PC-3 (cell line): ENCODE results near the gene IGFBP3. TPM values are rescaled to one million over a fixed set of nuclear protein-coding genes. Genes with fewer than 3 reads are reported as not detected.

Experiments
- ATAC-seq: fragments of 200-7000 bp; cut with Tn5 transposase; 2 replicates; pipeline ENCODE4 v1.9.1; 2020; ENCODE audit warnings: mild to moderate bottlenecking, moderate library complexity
- BruUV-seq: library from RNA; stranded (reverse); fragments of 400-500 nt; replicated peaks from 2 replicates; lab custom pipeline; 2021; lab: Mats Ljungman, UMichigan
- CTCF ChIA-PET: fragments of 300-600 bp; sonication (Branson Sonifier 250); formaldehyde crosslinking; loops from one replicate; lab custom pipeline; 2022; ENCODE audit warnings: antibody characterized with exemption; lab: Charles Lee
- POLR2A ChIA-PET: fragments of 300-600 bp; sonication (Branson Sonifier 250); formaldehyde crosslinking; loops from one replicate; lab custom pipeline; 2022; ENCODE audit warnings: antibody characterized with exemption; ENCODE audit not compliant: unreplicated experiment; lab: Charles Lee
- DNase-seq: peaks from one replicate; pipeline ENCODE4 v3.0.0-alpha.2; 2015
- H2AFZ ChIP-seq: fragments of 300-600 bp; sonication (generic); 2 replicates; pipeline ENCODE4 v1.6.0; 2016; ENCODE audit warnings: antibody characterized with exemption, low read length
- H3F3A ChIP-seq: fragments of 300-600 bp; sonication (generic); one replicate; pipeline ENCODE4 v1.6.0; 2017; ENCODE audit warnings: antibody characterized with exemption, low read length, control low read depth, mild to moderate bottlenecking; ENCODE audit not compliant: unreplicated experiment
- H3K27ac ChIP-seq: fragments of 300-600 bp; sonication (generic); 2 replicates; pipeline ENCODE4 v1.5.1; 2016; ENCODE audit warnings: mild to moderate bottlenecking, low read length
- H3K27me3 ChIP-seq: fragments of 300-600 bp; sonication (generic); 2 replicates; pipeline ENCODE4 v1.6.1; 2016; ENCODE audit warnings: low read length, mixed read lengths
- H3K36me3 ChIP-seq: fragments of 300-600 bp; sonication (generic); 2 replicates; pipeline ENCODE4 v1.6.1; 2016; ENCODE audit warnings: low read depth, mixed run types, low read length, mixed read lengths
- H3K4me1 ChIP-seq: fragments of 300-600 bp; sonication (generic); 2 replicates; pipeline ENCODE4 v1.5.1; 2016; ENCODE audit warnings: low read length; ENCODE audit not compliant: insufficient read depth
- H3K4me2 ChIP-seq: fragments of 300-600 bp; sonication (generic); 2 replicates; pipeline ENCODE4 v1.6.0; 2016; ENCODE audit warnings: low read length
- H3K4me3 ChIP-seq: fragments of 300-600 bp; sonication (generic); 2 replicates; pipeline ENCODE4 v1.5.1; 2016; ENCODE audit warnings: mild to moderate bottlenecking, low read length, mixed read lengths
- H3K79me2 ChIP-seq: fragments of 300-600 bp; sonication (generic); 2 replicates; pipeline ENCODE4 v1.6.1; 2017; ENCODE audit warnings: low read length, mixed read lengths
- H3K9ac ChIP-seq: fragments of 300-600 bp; sonication (generic); 2 replicates; pipeline ENCODE4 v1.6.0; 2016; ENCODE audit warnings: mild to moderate bottlenecking, low read length
- H3K9me2 ChIP-seq: fragments of 300-600 bp; sonication (generic); replicated peaks from 2 replicates; pipeline ENCODE4 v1.6.1; 2016; ENCODE audit warnings: mixed run types, low read length, mixed read lengths
- H3K9me3 ChIP-seq: fragments of 300-600 bp; sonication (generic); 2 replicates; pipeline ENCODE4 v1.6.1; 2016; ENCODE audit warnings: low read length, mixed read lengths
- H4K20me1 ChIP-seq: fragments of 300-600 bp; sonication (generic); 2 replicates; pipeline ENCODE4 v1.6.1; 2016; ENCODE audit warnings: low read length, mixed read lengths
- EZH2 ChIP-seq: fragments of 300-600 bp; sonication (generic); IDR thresholded peaks from one replicate; pipeline ENCODE4 v1.6.1; 2017; ENCODE audit warnings: antibody characterized with exemption, mild to moderate bottlenecking, low read length; ENCODE audit not compliant: unreplicated experiment
- EZH2phosphoT487 ChIP-seq: fragments of 300-600 bp; sonication (generic); IDR thresholded peaks from 2 replicates; pipeline ENCODE4 v1.6.1; 2018; ENCODE audit warnings: mild to moderate bottlenecking, antibody characterized with exemption, low read length, borderline replicate concordance
- intact Hi-C: fragments of 100-400 bp; cut with micrococcal nuclease; formaldehyde crosslinking; loops from 2 replicates; pipeline ENCODE4 v1.9.0; 2023
- total RNA-seq: library from RNA; depleted of rRNA; stranded (reverse); fragments of >200 nt; gene quantifications from 2 replicates; pipeline ENCODE4 v1.2.3, GENCODE V29; 2014
- TF ChIP-seq, protein P1 (sequence below): fragments of 300-600 bp; sonication (generic); conservative IDR thresholded peaks from 2 replicates; pipeline ENCODE4 v1.5.1; 2017; ENCODE audit warnings: antibody characterized with exemption, low read depth, mild to moderate bottlenecking, low read length

IGFBP3 gene
- total RNA-seq, 1 experiment from 2014 or later: 120 TPM

DNA sequence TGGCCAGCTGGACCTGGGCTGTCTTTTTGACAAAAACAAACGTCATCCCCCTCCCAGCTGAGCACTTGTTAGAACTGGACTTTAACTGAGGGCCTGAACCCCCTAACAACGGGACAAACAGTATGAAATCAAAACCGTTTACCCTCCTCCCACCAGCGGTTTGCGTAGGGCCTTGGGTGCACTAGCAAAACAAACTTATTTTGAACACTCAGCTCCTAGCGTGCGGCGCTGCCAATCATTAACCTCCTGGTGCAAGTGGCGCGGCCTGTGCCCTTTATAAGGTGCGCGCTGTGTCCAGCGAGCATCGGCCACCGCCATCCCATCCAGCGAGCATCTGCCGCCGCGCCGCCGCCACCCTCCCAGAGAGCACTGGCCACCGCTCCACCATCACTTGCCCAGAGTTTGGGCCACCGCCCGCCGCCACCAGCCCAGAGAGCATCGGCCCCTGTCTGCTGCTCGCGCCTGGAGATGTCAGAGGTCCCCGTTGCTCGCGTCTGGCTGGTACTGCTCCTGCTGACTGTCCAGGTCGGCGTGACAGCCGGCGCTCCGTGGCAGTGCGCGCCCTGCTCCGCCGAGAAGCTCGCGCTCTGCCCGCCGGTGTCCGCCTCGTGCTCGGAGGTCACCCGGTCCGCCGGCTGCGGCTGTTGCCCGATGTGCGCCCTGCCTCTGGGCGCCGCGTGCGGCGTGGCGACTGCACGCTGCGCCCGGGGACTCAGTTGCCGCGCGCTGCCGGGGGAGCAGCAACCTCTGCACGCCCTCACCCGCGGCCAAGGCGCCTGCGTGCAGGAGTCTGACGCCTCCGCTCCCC is 32.7 kb downstream of the IGFBP3 start, which contains the start of gene IGFBP1:
Gene IGFBP1, plus strand, starts transcription at position 304 of the 808 bp plus-strand sequence. Its CDS starts 165 bp downstream, at position 469.
- intact Hi-C loops: loop anchor here (10.0 kb wide), 1 partner anchor 656 kb away; no protein-coding TSS in a partner anchor
- Histone ChIP-seq H4K20me1 (no peaks in the 10 kb centered on the region), H3K4me3 (peak within 1 kb of the TSS; percentile 81), H3K4me2 (peak within 1 kb of the TSS; percentile 94), H3K9ac (peak within 1 kb of the TSS; percentile 35; the same call in 1 of the 2 replicates), H2AFZ (peak within 1 kb of the TSS; percentile 88), H3K27ac (no peak within 1 kb of the TSS), H3K9me2 (no peaks in the 10 kb centered on the region), H3K36me3 (no peaks in the 10 kb centered on the region), H3K4me1 (peaks cover 41% of the 10 kb centered on the region), H3F3A (no peaks in the 10 kb centered on the region), H3K9me3 (no peaks in the 10 kb centered on the region), H3K79me2 (0 out of 2 replicates have a peak, but pooled peaks cover 5% of the 10 kb centered on the region), H3K27me3 (no peaks in the 10 kb centered on the region)
- TF ChIP-seq, protein P1, sequence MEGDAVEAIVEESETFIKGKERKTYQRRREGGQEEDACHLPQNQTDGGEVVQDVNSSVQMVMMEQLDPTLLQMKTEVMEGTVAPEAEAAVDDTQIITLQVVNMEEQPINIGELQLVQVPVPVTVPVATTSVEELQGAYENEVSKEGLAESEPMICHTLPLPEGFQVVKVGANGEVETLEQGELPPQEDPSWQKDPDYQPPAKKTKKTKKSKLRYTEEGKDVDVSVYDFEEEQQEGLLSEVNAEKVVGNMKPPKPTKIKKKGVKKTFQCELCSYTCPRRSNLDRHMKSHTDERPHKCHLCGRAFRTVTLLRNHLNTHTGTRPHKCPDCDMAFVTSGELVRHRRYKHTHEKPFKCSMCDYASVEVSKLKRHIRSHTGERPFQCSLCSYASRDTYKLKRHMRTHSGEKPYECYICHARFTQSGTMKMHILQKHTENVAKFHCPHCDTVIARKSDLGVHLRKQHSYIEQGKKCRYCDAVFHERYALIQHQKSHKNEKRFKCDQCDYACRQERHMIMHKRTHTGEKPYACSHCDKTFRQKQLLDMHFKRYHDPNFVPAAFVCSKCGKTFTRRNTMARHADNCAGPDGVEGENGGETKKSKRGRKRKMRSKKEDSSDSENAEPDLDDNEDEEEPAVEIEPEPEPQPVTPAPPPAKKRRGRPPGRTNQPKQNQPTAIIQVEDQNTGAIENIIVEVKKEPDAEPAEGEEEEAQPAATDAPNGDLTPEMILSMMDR: no peak
- TF ChIP-seq EZH2 (no peak), EZH2phosphoT487 (no peak)
- DNase-seq (no peak), ATAC-seq (peak; percentile 52)
- no TSS peak for BruUV-seq
- POLR2A ChIA-PET: no interaction called here
- CTCF ChIA-PET: interaction anchor here (0.7 to 1.0 kb wide), 2 partner anchors 25 to 30 kb away, joined by 4 to 5 read pairs; no protein-coding TSS in a partner anchor

DNA sequence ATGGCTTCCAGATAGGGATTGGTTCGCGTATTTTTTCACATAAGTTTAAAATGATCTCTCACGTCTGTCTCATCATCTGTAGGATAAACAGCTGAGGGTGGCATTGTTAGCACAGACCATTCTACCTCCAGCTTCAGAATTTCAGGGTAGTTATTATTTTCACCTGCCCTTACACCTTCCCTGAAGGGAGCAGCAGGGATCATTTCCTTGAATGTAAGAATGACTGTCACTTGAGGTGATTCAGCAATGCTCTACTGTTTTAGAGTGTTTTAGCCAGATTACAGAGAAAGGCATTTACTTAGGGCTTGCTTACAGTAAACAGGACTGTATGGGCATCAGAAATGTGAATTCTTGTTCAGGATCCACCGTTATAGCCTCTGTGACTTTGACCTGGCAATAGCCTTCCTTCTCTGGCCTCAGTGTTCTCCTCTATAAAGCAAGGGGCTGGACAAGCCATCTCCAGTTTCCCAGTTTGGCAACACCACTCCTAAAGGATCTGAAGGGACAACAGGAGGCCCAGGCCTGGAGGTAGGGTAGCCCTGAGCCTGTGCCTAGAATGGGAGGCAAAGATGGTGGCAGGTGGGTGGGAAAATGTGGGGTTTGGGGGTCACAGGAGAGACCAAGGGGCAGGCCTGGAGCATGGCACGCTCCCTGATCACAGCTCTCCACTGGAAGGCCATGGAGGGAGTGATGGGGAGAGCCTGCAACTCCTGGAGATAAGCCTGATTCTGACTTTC is 34.0 kb downstream of the IGFBP3 start:
- Histone ChIP-seq H3K79me2 (0 out of 2 replicates have a peak, but pooled peaks cover 5% of the 10 kb centered on the region), H3K4me1 (peaks cover 41% of the 10 kb centered on the region), H3K27me3 (no peaks in the 10 kb centered on the region), H3K9me2 (no peaks in the 10 kb centered on the region), H4K20me1 (no peaks in the 10 kb centered on the region), H3K9me3 (no peaks in the 10 kb centered on the region), H3K4me3 (no peak overlapping the region), H3K9ac (no peak overlapping the region), H2AFZ (no peak overlapping the region), H3K27ac (peak overlapping the region; percentile 37; the same call in 1 of the 2 replicates), H3K4me2 (peak overlapping the region; percentile 94), H3K36me3 (no peaks in the 10 kb centered on the region), H3F3A (no peaks in the 10 kb centered on the region)
- CTCF ChIA-PET: no interaction called here
- BruUV-seq: no TSS peak
- TF ChIP-seq, protein P1: no peak
- TF ChIP-seq EZH2 (no peak), EZH2phosphoT487 (no peak)
- intact Hi-C loops: loop anchor here (10.0 kb wide), 1 partner anchor 658 kb away; no protein-coding TSS in a partner anchor
- ATAC-seq (no peak), DNase-seq (peak; percentile 19)
- POLR2A ChIA-PET: no interaction called here
